Left ventricle myocardium inferior (tissue), 1 donor: Measurements from ENCODE around the gene GPR27. TPM values are rescaled to one million over a fixed set of nuclear protein-coding genes. Genes with fewer than 3 reads are reported as not detected.

Experiments used
- DNase-seq: peaks from one replicate; pipeline ENCODE4 v3.0.0-alpha.2; 2020
- H3K27ac ChIP-seq: fragments of 200-600 bp; replicated peaks from 2 replicates; pipeline ENCODE4 v1.8.0; 2021
- H3K27me3 ChIP-seq: fragments of 200-600 bp; 2 replicates; pipeline ENCODE4 v1.8.0; 2021; ENCODE audit warnings: low read depth
- H3K36me3 ChIP-seq: fragments of 200-600 bp; 2 replicates; pipeline ENCODE4 v1.8.0; 2021
- H3K4me1 ChIP-seq: fragments of 200-600 bp; 2 replicates; pipeline ENCODE4 v1.8.0; 2021
- H3K4me3 ChIP-seq: fragments of 200-600 bp; 2 replicates; pipeline ENCODE4 v1.8.0; 2021; ENCODE audit warnings: mild to moderate bottlenecking, moderate library complexity
- H3K9me3 ChIP-seq: fragments of 200-600 bp; replicated peaks from 2 replicates; pipeline ENCODE4 v1.8.0; 2021
- CTCF ChIP-seq: fragments of 200-600 bp; IDR thresholded peaks from 2 replicates; pipeline ENCODE4 v1.8.0; 2021; ENCODE audit warnings: antibody characterized with exemption, mild to moderate bottlenecking, borderline replicate concordance
- intact Hi-C: fragments of 100-400 bp; cut with micrococcal nuclease; formaldehyde crosslinking; loops from one replicate; pipeline ENCODE4 v1.11.0; 2022
- total RNA-seq: library from RNA; stranded (reverse); fragmentation: NEBNext Ultra II Directional; extraction: Animal tissue kit (Norgen Biotek cat#: 25700); gene quantifications from one replicate; pipeline ENCODE4 v1.2.1, GENCODE V29; 2021
- donor health status: DM: no; HTN: yes; CAD: no; lungs with severe emphysema.

Gene GPR27
- total RNA-seq, 1 donor from 2014 or later: 7.3 TPM

GRCh38 chr3:71752831-71753700 lies 589 bp upstream of the GPR27 start:
- no peak for DNase-seq
- peak overlapping the region; percentile 67 for H3K4me3 ChIP-seq
- H3K9me3 ChIP-seq: no peaks in the 10 kb centered on the region
- H3K36me3 ChIP-seq: no peaks in the 10 kb centered on the region
- peaks cover 8% of the 10 kb centered on the region for H3K4me1 ChIP-seq
- intact Hi-C loops: no loop called here
- peaks cover 53% of the 10 kb centered on the region for H3K27me3 ChIP-seq
- no peak for TF ChIP-seq CTCF
- H3K27ac ChIP-seq: no peak overlapping the region

GRCh38 chr3:71754610-71755253 lies 1.1 kb downstream of the GPR27 start:
- intact Hi-C loops: no loop called here
- TF ChIP-seq CTCF: no peak
- Histone ChIP-seq H3K4me1 (peaks cover 8% of the 10 kb centered on the region), H3K27me3 (peaks cover 53% of the 10 kb centered on the region), H3K36me3 (no peaks in the 10 kb centered on the region), H3K4me3 (peak overlapping the region; percentile 67), H3K9me3 (no peaks in the 10 kb centered on the region), H3K27ac (no peak overlapping the region)
- no peak for DNase-seq

DNA sequence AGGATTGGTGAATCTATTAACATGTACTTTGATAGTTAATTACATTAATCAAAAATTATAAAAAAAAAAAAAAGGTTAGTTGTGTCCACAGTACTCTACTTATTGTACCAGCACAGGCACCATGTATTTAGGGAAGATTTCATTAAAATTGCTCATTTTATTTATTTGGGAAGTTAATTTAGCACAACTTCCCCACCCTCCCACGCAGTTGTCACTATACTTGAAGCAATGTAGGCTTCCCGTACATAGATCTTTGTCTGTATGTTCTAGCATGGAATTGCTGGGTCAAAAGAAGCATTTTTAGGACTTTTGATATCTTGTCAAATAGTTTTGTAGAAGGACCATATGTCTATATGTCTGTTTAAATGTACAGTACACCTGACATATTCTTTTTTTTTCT lies 4.4 kb downstream of the GPR27 start:
- no peak for DNase-seq
- H3K27me3 ChIP-seq: peaks cover 66% of the 10 kb centered on the region
- no peak for TF ChIP-seq CTCF

GRCh38 chr3:71759401-71759800 lies 5.7 kb downstream of the GPR27 start:
- Histone ChIP-seq H3K9me3 (no peaks in the 10 kb centered on the region), H3K27ac (no peak overlapping the region), H3K4me3 (no peak overlapping the region), H3K36me3 (no peaks in the 10 kb centered on the region), H3K27me3 (peaks cover 73% of the 10 kb centered on the region), H3K4me1 (no peaks in the 10 kb centered on the region)
- no peak for DNase-seq
- intact Hi-C loops: no loop called here
- no peak for TF ChIP-seq CTCF

More for the DNA sequence above, 4.4 kb downstream of the GPR27 start:
- no peak overlapping the region for H3K27ac ChIP-seq
- intact Hi-C loops: no loop called here
- H3K4me3 ChIP-seq: no peak overlapping the region
- no peaks in the 10 kb centered on the region for H3K36me3 ChIP-seq
- H3K4me1 ChIP-seq: peaks cover 2% of the 10 kb centered on the region
- no peaks in the 10 kb centered on the region for H3K9me3 ChIP-seq

GRCh38 chr3:71760140-71760539 lies 6.5 kb downstream of the GPR27 start:
- no peak for TF ChIP-seq CTCF
- no peaks in the 10 kb centered on the region for H3K9me3 ChIP-seq
- H3K27ac ChIP-seq: no peak overlapping the region
- H3K36me3 ChIP-seq: no peaks in the 10 kb centered on the region
- H3K4me3 ChIP-seq: no peak overlapping the region
- DNase-seq: no peak
- peaks cover 69% of the 10 kb centered on the region for H3K27me3 ChIP-seq
- H3K4me1 ChIP-seq: no peaks in the 10 kb centered on the region
- intact Hi-C loops: no loop called here
